HepG2 (cell line): Measurements from ENCODE around the gene PFKL. TPM values are rescaled to one million over a fixed set of nuclear protein-coding genes. Genes with fewer than 3 reads are reported as not detected.

Experiments
- ATAC-seq: fragments of 200-7000 bp; cut with Tn5 transposase; 3 replicates; pipeline ENCODE4 v1.9.1; 2020; ENCODE audit warnings: mild to moderate bottlenecking, moderate library complexity
- BruUV-seq: library from RNA; stranded (reverse); fragments of 400-500 nt; replicated peaks from 2 replicates; lab custom pipeline; 2021; lab: Mats Ljungman, UMichigan
- CTCF ChIA-PET: fragments of 300-600 bp; formaldehyde crosslinking; extraction: SDS; loops from one replicate; lab custom pipeline; 2021; ENCODE audit warnings: low total read pairs, inconsistent platforms, low intra/inter-chr PET ratio; lab: Yijun Ruan, JAX
- POLR2A ChIA-PET: fragments of 350-600 bp; sonication (Branson Sonifier 250); formaldehyde crosslinking; loops from one replicate; lab custom pipeline; 2020; ENCODE audit warnings: antibody characterized with exemption, inconsistent platforms; lab: Yijun Ruan, JAX
- DNase-seq: peaks from one replicate; pipeline ENCODE4 v3.0.0-alpha.2; 2015; ENCODE audit warnings: low spot score
- FAIRE-seq: peaks from 3 replicates; lab custom pipeline; 2011; peaks lifted over from hg19 to GRCh38; lab: Jason Lieb, UNC
- H2AFZ ChIP-seq: one replicate; pipeline ENCODE4 v1.6.1; 2011; ENCODE audit warnings: low read length, inconsistent platforms
- H3K27ac ChIP-seq: fragments of 300-600 bp; 3 replicates; pipeline ENCODE4 v1.8.0; 2011; ENCODE audit warnings: mixed run types, mild to moderate bottlenecking, mixed read lengths, low read length, inconsistent platforms; ENCODE audit not compliant: insufficient read depth; ENCODE audit errors: extremely low read length
- H3K27me3 ChIP-seq, 2 experiments: fragments of 200-600 bp in 1 of 2; 2 replicates in 1 of 2; 3 replicates in 1 of 2; pipeline versions ENCODE4 v1.6.0 to v1.8.0; 2011; ENCODE audit warnings: low read length in 2 of 2, mild to moderate bottlenecking in 2 of 2, moderate library complexity in 2 of 2, inconsistent platforms in 1 of 2; ENCODE audit not compliant: insufficient read depth in 2 of 2, control insufficient read depth in 1 of 2
- H3K36me3 ChIP-seq, 2 experiments: fragments of 200-600 bp in 1 of 2; replicated peaks in 1 of 2; 2 replicates in 1 of 2; 3 replicates in 1 of 2; pipeline versions ENCODE4 v1.5.1 to v1.8.0; 2011; ENCODE audit warnings: low read length in 2 of 2, inconsistent platforms in 1 of 2; ENCODE audit not compliant: insufficient read depth in 2 of 2, control insufficient read depth in 1 of 2
- H3K4me1 ChIP-seq: 2 replicates; pipeline ENCODE4 v1.5.1; 2012; ENCODE audit warnings: low read length, inconsistent platforms; ENCODE audit not compliant: insufficient read depth
- H3K4me2 ChIP-seq: 2 replicates; pipeline ENCODE4 v1.6.0; 2011; ENCODE audit warnings: low read depth, low read length, inconsistent platforms
- H3K4me3 ChIP-seq, 3 experiments: fragments of 200-600 bp in 1 of 3; sonication (generic), shearing (Covaris generic) in 1 of 3; replicated peaks in 1 of 3; 2 replicates each; pipeline ENCODE4 v1.5.1; 2011 to 2016; ENCODE audit warnings: low read length in 3 of 3, inconsistent platforms in 2 of 3, low read depth in 2 of 3, mild to moderate bottlenecking in 2 of 3, control low read depth in 1 of 3, mixed read lengths in 1 of 3; ENCODE audit not compliant: insufficient read depth in 1 of 3
- H3K79me2 ChIP-seq: one replicate; pipeline ENCODE4 v1.6.1; 2011; ENCODE audit warnings: low read length, inconsistent platforms; ENCODE audit not compliant: insufficient read depth
- H3K9ac ChIP-seq: 2 replicates; pipeline ENCODE4 v1.6.0; 2011; ENCODE audit warnings: mild to moderate bottlenecking, low read depth, low read length, inconsistent platforms; ENCODE audit not compliant: insufficient read depth
- H3K9me3 ChIP-seq: 2 replicates; pipeline ENCODE4 v1.5.1; 2012; ENCODE audit warnings: mild to moderate bottlenecking, low read length
- H4K20me1 ChIP-seq: 2 replicates; pipeline ENCODE4 v1.6.0; 2011; ENCODE audit warnings: inconsistent platforms, mild to moderate bottlenecking, low read length, moderate library complexity; ENCODE audit not compliant: insufficient read depth
- GABPA ChIP-seq, 2 experiments: IDR thresholded peaks; 2 replicates each; pipeline ENCODE4 v1.6.1; 2011 to 2016; ENCODE audit warnings: low read depth in 2 of 2, low read length in 1 of 2, missing biosample characterization in 1 of 2, missing genetic modification characterization in 1 of 2
- NCOA5 ChIP-seq: sonication (generic); formaldehyde crosslinking; IDR thresholded peaks from 2 replicates; pipeline ENCODE4 v1.4.0; 2020; ENCODE audit warnings: missing genetic modification reagents
- PHB2 ChIP-seq: fragments of 450-650 bp; IDR thresholded peaks from 2 replicates; pipeline ENCODE4 v1.6.1; 2018; ENCODE audit not compliant: partially characterized antibody
- RBFOX2 ChIP-seq: fragments of 200-400 bp; formaldehyde crosslinking; IDR thresholded peaks from 2 replicates; pipeline ENCODE4 v1.6.1; 2017; ENCODE audit warnings: low read depth, mild to moderate bottlenecking, low read length
- U2AF1 ChIP-seq: fragments of 200-400 bp; formaldehyde crosslinking; optimal IDR thresholded peaks from 2 replicates; pipeline ENCODE3; 2017; ENCODE audit warnings: mild to moderate bottlenecking, low read depth, low read length
- ZNF569 ChIP-seq: sonication (generic); formaldehyde crosslinking; IDR thresholded peaks from 2 replicates; pipeline ENCODE4 v1.5.0; 2020; ENCODE audit warnings: mild to moderate bottlenecking, missing genetic modification reagents, moderate library complexity, borderline replicate concordance
- ZNF598 ChIP-seq: sonication (generic); formaldehyde crosslinking; IDR thresholded peaks from 2 replicates; pipeline ENCODE4 v1.5.1; 2020; ENCODE audit warnings: mild to moderate bottlenecking, missing genetic modification reagents, borderline replicate concordance
- ZNF674 ChIP-seq: sonication (generic); formaldehyde crosslinking; IDR thresholded peaks from 2 replicates; pipeline ENCODE4 v1.5.0; 2020; ENCODE audit warnings: low read depth, mild to moderate bottlenecking, missing genetic modification reagents
- ZNF841 ChIP-seq: sonication (generic); formaldehyde crosslinking; IDR thresholded peaks from 2 replicates; pipeline ENCODE4 v1.8.1; 2023; ENCODE audit warnings: missing genetic modification reagents, borderline replicate concordance
- WGBS: methylation state at CpG from one replicate; pipeline ENCODE4 v1.1.6; 2017; ENCODE audit warnings: low lambda C conversion rate; 5-methylcytosine and 5-hydroxymethylcytosine counted together
- in situ Hi-C: cut with HindIII; loops from 2 replicates; pipeline ENCODE4 v1.10.0; 2017; ENCODE audit warnings: low pct_unique_long_range_greater_than_20kb; ENCODE audit not compliant: extremely low pct_ligation_motif_present
- intact Hi-C: fragments of 100-400 bp; cut with micrococcal nuclease; formaldehyde crosslinking; loops from one replicate; pipeline ENCODE4 v1.10.0; 2022; ENCODE audit not compliant: unreplicated experiment
- polyA plus RNA-seq, 8 experiments: library from polyadenylated mRNA; depleted of rRNA in 3 of 8; stranded (reverse) in 7 of 8; unstranded in 1 of 8; fragments of >200 nt; fragmentation: Illumina TruSeq in 4 of 8; extraction: Trizol in 4 of 8; gene quantifications; 2 replicates each; pipeline versions ENCODE4 v1.2.1 to v1.2.3, GENCODE V29; 2011 to 2016; ENCODE audit warnings: low read depth in 4 of 8, missing spikeins in 1 of 8, mixed read lengths in 1 of 8; ENCODE audit not compliant: insufficient read depth in 1 of 8
- total RNA-seq, 5 experiments: library from RNA; depleted of rRNA; stranded (reverse); fragments of >200 nt; fragmentation: Illumina TruSeq; extraction: Trizol; gene quantifications; 2 replicates each; pipeline ENCODE4 v1.2.3, GENCODE V29; 2016; ENCODE audit warnings: low read depth in 1 of 5
- TF ChIP-seq, protein P1 (sequence below): sonication (generic); formaldehyde crosslinking; IDR thresholded peaks from 2 replicates; pipeline ENCODE4 v1.5.0; 2020; ENCODE audit warnings: missing genetic modification reagents, mild to moderate bottlenecking, borderline replicate concordance
- TF ChIP-seq, protein P2 (sequence below): fragments of 450-650 bp; IDR thresholded peaks from 2 replicates; pipeline ENCODE4 v1.6.1; 2017; ENCODE audit warnings: mild to moderate bottlenecking

PFKL gene
- total and polyA plus RNA-seq, 2 of the 13 experiments (the other 11 are each of a cell fraction or from before 2014, with no cell fraction given), result 92.8 to 106 TPM

DNA sequence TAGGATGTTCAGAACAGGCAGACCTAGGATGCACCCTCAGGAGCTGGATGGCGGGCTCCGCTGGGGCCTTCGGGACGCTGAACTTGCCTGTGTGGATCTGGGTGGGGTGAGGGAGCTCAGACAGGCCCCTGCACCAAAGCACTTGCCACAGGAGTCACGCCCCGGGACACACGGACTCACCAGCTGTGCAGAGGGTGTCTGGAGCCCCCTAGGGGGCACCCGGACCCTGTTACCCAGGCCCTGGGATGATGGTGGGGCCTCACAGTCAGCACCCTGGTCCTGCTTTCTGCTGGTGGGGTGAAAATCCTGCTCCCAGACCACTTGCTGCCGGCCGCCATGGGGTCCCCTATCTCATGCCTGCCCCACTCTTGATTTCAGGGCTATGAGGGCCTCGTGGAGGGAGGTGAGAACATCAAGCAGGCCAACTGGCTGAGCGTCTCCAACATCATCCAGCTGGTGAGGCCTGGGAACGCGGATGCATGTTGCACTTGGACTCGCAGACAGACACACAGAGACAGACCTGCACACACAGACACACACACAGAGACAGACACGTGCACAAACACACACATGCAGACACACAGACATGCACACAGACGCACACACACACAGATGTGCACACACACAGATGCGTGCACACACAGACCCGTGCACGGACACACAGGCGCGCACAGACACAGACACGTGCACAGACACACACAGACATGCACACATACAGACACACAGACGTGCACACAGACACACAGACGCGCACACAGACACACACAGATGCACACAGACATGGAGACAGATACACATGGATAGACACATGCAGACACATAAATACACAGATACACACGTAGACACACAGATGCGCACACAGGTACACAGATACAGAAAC is 11.0 kb downstream of the PFKL start (continued):
- TF ChIP-seq ZNF841 (CRISPR knock-in tag), result no peak
- TF ChIP-seq, protein P1, sequence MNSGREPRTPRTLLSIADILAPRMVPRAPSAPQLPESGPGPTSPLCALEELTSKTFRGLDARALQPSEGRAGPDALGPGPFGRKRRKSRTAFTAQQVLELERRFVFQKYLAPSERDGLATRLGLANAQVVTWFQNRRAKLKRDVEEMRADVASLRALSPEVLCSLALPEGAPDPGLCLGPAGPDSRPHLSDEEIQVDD, result no peak
- no peak for TF ChIP-seq U2AF1
- TF ChIP-seq GABPA (IDR thresholded peaks at IDR 0.05; ENCODE audit: low read depth, low read length), result no peak
- no peak for TF ChIP-seq GABPA (CRISPR knock-in tag; IDR thresholded peaks at IDR 0.05; ENCODE audit: low read depth)
- no peak for TF ChIP-seq ZNF598 (CRISPR knock-in tag)
- no peak for TF ChIP-seq PHB2

GRCh38 chr21:44312089-44312488 is 12.2 kb downstream of the PFKL start:
- FAIRE-seq (no peak), DNase-seq (no peak), ATAC-seq (no peak)
- H3K4me3 ChIP-seq, result no peak overlapping the region
- no peak overlapping the region for H2AFZ ChIP-seq
- intact Hi-C loops, result no loop called here
- POLR2A ChIA-PET, result no interaction called here
- H4K20me1 ChIP-seq, result 0 out of 2 replicates have a peak, but pooled peaks cover 5% of the 10 kb centered on the region
- no peaks in the 10 kb centered on the region for H3K4me1 ChIP-seq
- H3K9me3 ChIP-seq, result no peaks in the 10 kb centered on the region
- no peaks in the 10 kb centered on the region for H3K79me2 ChIP-seq
- H3K9ac ChIP-seq, result no peak overlapping the region
- TF ChIP-seq, protein P2, sequence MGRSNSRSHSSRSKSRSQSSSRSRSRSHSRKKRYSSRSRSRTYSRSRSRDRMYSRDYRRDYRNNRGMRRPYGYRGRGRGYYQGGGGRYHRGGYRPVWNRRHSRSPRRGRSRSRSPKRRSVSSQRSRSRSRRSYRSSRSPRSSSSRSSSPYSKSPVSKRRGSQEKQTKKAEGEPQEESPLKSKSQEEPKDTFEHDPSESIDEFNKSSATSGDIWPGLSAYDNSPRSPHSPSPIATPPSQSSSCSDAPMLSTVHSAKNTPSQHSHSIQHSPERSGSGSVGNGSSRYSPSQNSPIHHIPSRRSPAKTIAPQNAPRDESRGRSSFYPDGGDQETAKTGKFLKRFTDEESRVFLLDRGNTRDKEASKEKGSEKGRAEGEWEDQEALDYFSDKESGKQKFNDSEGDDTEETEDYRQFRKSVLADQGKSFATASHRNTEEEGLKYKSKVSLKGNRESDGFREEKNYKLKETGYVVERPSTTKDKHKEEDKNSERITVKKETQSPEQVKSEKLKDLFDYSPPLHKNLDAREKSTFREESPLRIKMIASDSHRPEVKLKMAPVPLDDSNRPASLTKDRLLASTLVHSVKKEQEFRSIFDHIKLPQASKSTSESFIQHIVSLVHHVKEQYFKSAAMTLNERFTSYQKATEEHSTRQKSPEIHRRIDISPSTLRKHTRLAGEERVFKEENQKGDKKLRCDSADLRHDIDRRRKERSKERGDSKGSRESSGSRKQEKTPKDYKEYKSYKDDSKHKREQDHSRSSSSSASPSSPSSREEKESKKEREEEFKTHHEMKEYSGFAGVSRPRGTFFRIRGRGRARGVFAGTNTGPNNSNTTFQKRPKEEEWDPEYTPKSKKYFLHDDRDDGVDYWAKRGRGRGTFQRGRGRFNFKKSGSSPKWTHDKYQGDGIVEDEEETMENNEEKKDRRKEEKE, result no peak
- TF ChIP-seq NCOA5 (CRISPR knock-in tag), result no peak
- peak; percentile 46; the same call in 1 of the 2 replicates for TF ChIP-seq RBFOX2
- no peak for TF ChIP-seq ZNF674 (CRISPR knock-in tag)
- TF ChIP-seq ZNF569 (CRISPR knock-in tag), result no peak
- peaks cover 36 to 68% of the 10 kb centered on the region in 2 experiments; a peak in 4 of 5 replicates for H3K36me3 ChIP-seq
- 98% methylated on average over 16 of the region's 22 CpGs for WGBS
- BruUV-seq, result no TSS peak
- in situ Hi-C loops, result no loop called here
- CTCF ChIA-PET, result no interaction called here
- no peak overlapping the region for H3K4me2 ChIP-seq
- no peaks in the 10 kb centered on the region for H3K27me3 ChIP-seq
- H3K27ac ChIP-seq, result no peak overlapping the region
